MM.1S (cell line): ENCODE data around the gene ACSM5.
"Not testable (repeated sequence)": the region's sequence is repeated elsewhere in the genome, so short reads cannot be mapped to it uniquely, and the experiment has no call there.

ENCODE experiments used
- CTCF ChIP-seq: fragments of 300-600 bp; sonication (generic); IDR thresholded peaks from 2 replicates; pipeline ENCODE4 v1.5.1; 2016; ENCODE audit warnings: antibody characterized with exemption, low read length, mixed read lengths
- EZH2 ChIP-seq: fragments of 300-600 bp; sonication (generic); optimal IDR thresholded peaks from 2 replicates; pipeline ENCODE3; 2017; ENCODE audit warnings: low read depth, mild to moderate bottlenecking, antibody characterized with exemption, low read length, mixed read lengths
- EZH2phosphoT487 ChIP-seq: fragments of 300-600 bp; sonication (generic); IDR thresholded peaks from 2 replicates; pipeline ENCODE4 v1.6.1; 2018; ENCODE audit warnings: antibody characterized with exemption, low read length

- TF ChIP-seq CTCF, EZH2, EZH2phosphoT487: not testable (repeated sequence)
These were observed 60.6 kb downstream of the ACSM5 start for GRCh38 chr16:20469930-20470329.
